HFF-Myc (cell line): ENCODE results near the gene ADAMTS17.

Experiments
- DNase-seq: peaks from one replicate; pipeline ENCODE4 v3.0.0-alpha.2; 2011; ENCODE audit warnings: low read depth; ENCODE audit errors: extremely low read depth
- H3K4me3 ChIP-seq: replicated peaks from 2 replicates; pipeline ENCODE4 v1.5.1; 2011; ENCODE audit warnings: low read depth, mild to moderate bottlenecking, control low read depth, low read length
- CTCF ChIP-seq: IDR thresholded peaks from 2 replicates; pipeline ENCODE4 v1.5.1; 2012; ENCODE audit warnings: mild to moderate bottlenecking, low read depth, low read length, control low read depth; ENCODE audit errors: missing control alignments

The ADAMTS17 gene

GRCh38 chr15:100096700-100097099 lies 245.1 kb downstream of the ADAMTS17 start:
- no peak for DNase-seq
- no peak for TF ChIP-seq CTCF
- H3K4me3 ChIP-seq: no peak overlapping the region

- TF ChIP-seq CTCF: no peak
- no peak overlapping the region for H3K4me3 ChIP-seq
- no peak for DNase-seq
Measured at GRCh38 chr15:100096248-100096600, 245.6 kb downstream of the ADAMTS17 start.

- no peak for TF ChIP-seq CTCF
- H3K4me3 ChIP-seq: no peak overlapping the region
- DNase-seq: no peak
Measured at GRCh38 chr15:100095541-100096247, 246.1 kb downstream of the ADAMTS17 start.

GRCh38 chr15:100094127-100094510 lies 247.7 kb downstream of the ADAMTS17 start:
- no peak for TF ChIP-seq CTCF
- DNase-seq: no peak
- no peak overlapping the region for H3K4me3 ChIP-seq

- no peak for DNase-seq
- TF ChIP-seq CTCF: no peak
- H3K4me3 ChIP-seq: no peak overlapping the region
Measured at GRCh38 chr15:100093211-100094126, 248.3 kb downstream of the ADAMTS17 start.

- TF ChIP-seq CTCF: no peak
- no peak overlapping the region for H3K4me3 ChIP-seq
- no peak for DNase-seq
Measured at GRCh38 chr15:100092034-100092433, 249.7 kb downstream of the ADAMTS17 start.
